Mucosa of descending colon (tissue), 3 donors: ENCODE data around the gene KIFC3. TPM values are rescaled to one million over a fixed set of nuclear protein-coding genes. Genes with fewer than 3 reads are reported as not detected.
"Not testable (repeated sequence)": the region's sequence is repeated elsewhere in the genome, so short reads cannot be mapped to it uniquely, and the experiment has no call there.

Experiments used
- ATAC-seq: fragments of 200-7000 bp; cut with Tn5 transposase; one replicate; pipeline ENCODE4 v1.9.1; 2020; ENCODE audit warnings: mild to moderate bottlenecking, moderate library complexity
- DNase-seq, 3 donors: peaks; one replicate each; pipeline ENCODE4 v3.0.0-alpha.2; 2020
- H3K36me3 ChIP-seq: fragments of 200-600 bp; one replicate; pipeline ENCODE4 v1.8.0; 2021; ENCODE audit warnings: low read depth, mild to moderate bottlenecking
- H3K4me1 ChIP-seq: fragments of 200-600 bp; one replicate; pipeline ENCODE4 v1.8.0; 2021; ENCODE audit warnings: low read depth, mild to moderate bottlenecking
- H3K4me3 ChIP-seq: fragments of 200-600 bp; one replicate; pipeline ENCODE4 v1.8.0; 2021; ENCODE audit warnings: mild to moderate bottlenecking
- H3K9me3 ChIP-seq: fragments of 200-600 bp; one replicate; pipeline ENCODE4 v1.8.0; 2021; ENCODE audit warnings: mild to moderate bottlenecking
- CTCF ChIP-seq: fragments of 200-600 bp; IDR thresholded peaks from one replicate; pipeline ENCODE4 v1.8.0; 2022; ENCODE audit warnings: antibody characterized with exemption, mild to moderate bottlenecking
- intact Hi-C, 2 donors: fragments of 100-400 bp; cut with DNase I in 1 of 2; cut with micrococcal nuclease in 1 of 2; formaldehyde crosslinking; loops; one replicate each; pipeline versions ENCODE4 v1.11.0 to v1.11.1; 2022; cut with DNase I, micrococcal nuclease
- total RNA-seq, 3 donors: library from RNA; stranded (reverse); fragmentation: NEBNext Ultra II Directional in 2 of 3; extraction: Animal tissue kit (Norgen Biotek cat#: 25700) in 2 of 3; gene quantifications; one replicate each; pipeline versions ENCODE4 v1.2.1 to v1.2.4, GENCODE V29; 2021 to 2023
- donor health status: DM: no; HTN: no; CAD: no; lungs with moderate emphysema.
- donor health status: DM: no; HTN: no; CAD: no.
- donor health status: DM: no; HTN: yes; CAD: no.

The KIFC3 gene
- total RNA-seq, 3 donors from 2014 or later: 3.7 to 17.2 (median 8.3) TPM

DNA sequence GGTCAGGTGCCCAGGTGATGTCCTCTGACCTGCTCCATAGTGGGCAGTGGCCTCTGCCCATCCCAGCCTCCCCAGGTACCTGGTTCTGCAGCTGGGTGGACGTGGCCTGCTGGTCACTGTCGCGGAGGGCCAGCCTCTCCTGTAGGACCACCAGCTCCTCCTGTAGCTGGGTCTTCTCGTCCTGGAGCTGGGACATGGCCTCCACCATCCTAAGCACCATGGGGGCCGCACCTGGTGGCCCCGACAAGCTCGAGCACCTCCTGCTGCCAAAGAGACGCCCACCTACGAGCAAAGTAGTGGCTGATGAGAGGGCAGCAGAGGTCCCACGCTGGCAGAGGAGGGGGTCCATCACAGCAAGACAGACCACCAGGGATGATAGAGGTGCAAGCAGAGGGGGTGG is 16.9 kb downstream of the KIFC3 start:
- no peak for TF ChIP-seq CTCF

GRCh38 chr16:57784334-57784733 is 18.0 kb downstream of the KIFC3 start:
- TF ChIP-seq CTCF: no peak
- Histone ChIP-seq H3K36me3 (no peaks in the 10 kb centered on the region), H3K4me1 (no peaks in the 10 kb centered on the region), H3K9me3 (no peaks in the 10 kb centered on the region), H3K4me3 (no peak overlapping the region)
- intact Hi-C loops: no loop called here
- no peak for ATAC-seq
- DNase-seq: peak in 1 of 3 donors; percentile 29

More for the DNA sequence above, 16.9 kb downstream of the KIFC3 start:
- peak in 1 of 3 donors; percentile 33 for DNase-seq
- no peaks in the 10 kb centered on the region for H3K4me1 ChIP-seq
- intact Hi-C loops: no loop called here
- no peaks in the 10 kb centered on the region for H3K9me3 ChIP-seq
- no peak overlapping the region for H3K4me3 ChIP-seq
- ATAC-seq: no peak
- no peaks in the 10 kb centered on the region for H3K36me3 ChIP-seq

DNA sequence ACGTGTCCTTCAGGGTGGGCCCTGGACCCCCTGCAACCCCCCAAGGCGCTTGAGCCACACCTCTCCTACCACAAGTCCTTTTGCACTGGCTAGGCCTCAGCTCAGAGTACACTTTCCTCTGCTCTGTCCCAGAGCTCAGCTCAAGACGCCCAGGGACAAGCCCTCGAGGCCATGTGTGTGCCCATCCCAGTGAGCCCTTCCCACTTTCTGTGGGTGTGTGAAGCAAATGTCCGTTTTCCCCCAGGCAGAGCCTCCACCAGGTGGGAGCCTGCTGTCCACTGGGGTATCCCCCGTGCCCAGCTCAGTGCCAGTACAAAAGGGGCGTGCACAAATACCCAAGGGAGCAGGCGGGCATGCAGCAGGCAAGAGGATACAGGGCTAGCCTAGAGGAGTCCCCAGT is 18.4 kb downstream of the KIFC3 start:
- Histone ChIP-seq H3K4me1 (no peaks in the 10 kb centered on the region), H3K36me3 (no peaks in the 10 kb centered on the region), H3K9me3 (no peaks in the 10 kb centered on the region), H3K4me3 (no peak overlapping the region)
- no peak for TF ChIP-seq CTCF
- DNase-seq: peak in 1 of 3 donors; percentile 21
- intact Hi-C loops: no loop called here
- ATAC-seq: no peak

DNA sequence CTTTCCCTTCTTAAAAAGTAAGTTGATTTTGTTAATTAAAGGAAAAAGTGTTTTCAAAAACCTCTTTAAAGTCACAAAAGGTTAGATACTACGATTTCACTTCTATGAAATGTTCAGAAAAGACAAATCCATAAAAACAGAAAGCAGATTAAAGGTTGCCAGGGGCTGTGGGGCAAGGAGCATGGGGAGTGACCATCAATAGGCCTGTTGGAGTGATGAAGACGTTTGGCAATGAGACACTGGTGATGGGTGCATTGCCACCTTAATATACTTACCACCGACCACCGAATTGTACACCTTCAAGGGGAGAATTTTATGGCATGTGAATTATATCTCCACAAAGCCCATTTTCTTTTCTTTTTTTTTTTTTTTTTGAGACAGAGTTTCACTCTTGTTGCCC is 19.2 kb downstream of the KIFC3 start:
- no peak for TF ChIP-seq CTCF
- Histone ChIP-seq H3K36me3 (no peaks in the 10 kb centered on the region), H3K4me1 (no peaks in the 10 kb centered on the region), H3K9me3 (no peaks in the 10 kb centered on the region), H3K4me3 (no peak overlapping the region)
- intact Hi-C loops: no loop called here
- no peak for ATAC-seq
- DNase-seq: peak in 1 of 3 donors; percentile 1

- H3K4me1 ChIP-seq, intact Hi-C loops, H3K9me3 ChIP-seq, ATAC-seq, H3K36me3 ChIP-seq, H3K4me3 ChIP-seq: not testable (repeated sequence)
- DNase-seq: peak in 1 of 3 donors; percentile 6
Measured at GRCh38 chr16:57782607-57783055, 19.7 kb downstream of the KIFC3 start.

GRCh38 chr16:57781741-57782606 is 20.3 kb downstream of the KIFC3 start:
- intact Hi-C loops: no loop called here
- no peaks in the 10 kb centered on the region for H3K36me3 ChIP-seq

More at GRCh38 chr16:57781741-57782606, 20.3 kb downstream of the KIFC3 start:
- ATAC-seq: no peak
- Histone ChIP-seq H3K9me3 (no peaks in the 10 kb centered on the region), H3K4me3 (no peak overlapping the region), H3K4me1 (no peaks in the 10 kb centered on the region)
- DNase-seq: peak in 1 of 3 donors; percentile 12
- no peak for TF ChIP-seq CTCF
